Liver (tissue), 9 donors: Measurements from ENCODE around the gene FXYD2. TPM values are rescaled to one million over a fixed set of nuclear protein-coding genes. Genes with fewer than 3 reads are reported as not detected.

ENCODE experiments used
- DNase-seq: peaks from one replicate; pipeline ENCODE4 v3.0.0-alpha.2; 2017; ENCODE audit warnings: low spot score
- H3K27ac ChIP-seq, 2 donors: one replicate each; pipeline ENCODE4 v1.7.0; 2013; ENCODE audit warnings: inconsistent platforms in 2 of 2, low read length in 2 of 2, control low read depth in 1 of 2, low read depth in 1 of 2, mild to moderate bottlenecking in 1 of 2
- H3K27me3 ChIP-seq, 4 donors: one replicate each; pipeline versions ENCODE4 v1.6.1 to v1.7.0; 2013; ENCODE audit warnings: low read length in 3 of 4, inconsistent platforms in 1 of 4, mild to moderate bottlenecking in 1 of 4, moderate library complexity in 1 of 4; ENCODE audit not compliant: control insufficient read depth in 4 of 4, insufficient read depth in 4 of 4
- H3K36me3 ChIP-seq, 4 donors: one replicate each; pipeline versions ENCODE4 v1.6.1 to v1.7.0; 2013; ENCODE audit warnings: low read length in 3 of 4, mild to moderate bottlenecking in 3 of 4, low read depth in 1 of 4, moderate library complexity in 1 of 4; ENCODE audit not compliant: control insufficient read depth in 4 of 4, insufficient read depth in 3 of 4
- H3K4me1 ChIP-seq, 4 donors: one replicate each; pipeline versions ENCODE4 v1.6.1 to v1.7.0; 2013; ENCODE audit warnings: low read length in 3 of 4, mild to moderate bottlenecking in 3 of 4, moderate library complexity in 1 of 4; ENCODE audit not compliant: control insufficient read depth in 4 of 4, insufficient read depth in 4 of 4
- H3K4me3 ChIP-seq, 3 donors: one replicate each; pipeline versions ENCODE4 v1.6.1 to v1.7.0; 2013; ENCODE audit warnings: low read length in 3 of 3, control low read depth in 1 of 3, low read depth in 1 of 3, mild to moderate bottlenecking in 1 of 3
- H3K9ac ChIP-seq, 2 donors: one replicate each; pipeline ENCODE4 v1.7.0; 2013; ENCODE audit warnings: low read length in 2 of 2, mild to moderate bottlenecking in 2 of 2, moderate library complexity in 2 of 2, control low read depth in 1 of 2, low read depth in 1 of 2
- H3K9me3 ChIP-seq, 4 donors: one replicate each; pipeline versions ENCODE4 v1.6.1 to v1.7.0; 2013; ENCODE audit warnings: low read length in 3 of 4; ENCODE audit not compliant: control insufficient read depth in 4 of 4
- CTCF ChIP-seq: fragments of 150-350 bp; IDR thresholded peaks from 2 replicates; pipeline ENCODE4 v1.5.1; 2017; ENCODE audit warnings: improper control_type of control experiment, low read depth, low read length; ENCODE audit not compliant: missing input control
- GABPA ChIP-seq, 2 donors: IDR thresholded peaks in 1 of 2; conservative IDR thresholded peaks in 1 of 2; 2 replicates each; pipeline ENCODE4 v1.6.1; 2016; ENCODE audit warnings: antibody characterized with exemption in 2 of 2, mild to moderate bottlenecking in 1 of 2, moderate library complexity in 1 of 2
- HNF4G ChIP-seq: IDR thresholded peaks from 2 replicates; pipeline ENCODE4 v1.6.1; 2016; ENCODE audit warnings: antibody characterized with exemption
- JUND ChIP-seq, 2 donors: IDR thresholded peaks; 2 replicates each; pipeline ENCODE4 v1.6.1; 2016; ENCODE audit warnings: antibody characterized with exemption in 2 of 2
- REST ChIP-seq: IDR thresholded peaks from 2 replicates; pipeline ENCODE4 v1.6.1; 2016; ENCODE audit warnings: antibody characterized with exemption, mild to moderate bottlenecking
- TAF1 ChIP-seq: conservative IDR thresholded peaks from 2 replicates; pipeline ENCODE4 v1.6.1; 2016; ENCODE audit warnings: antibody characterized with exemption, mild to moderate bottlenecking
- ZBTB33 ChIP-seq: IDR thresholded peaks from 2 replicates; pipeline ENCODE4 v1.6.1; 2016; ENCODE audit warnings: antibody characterized with exemption
- WGBS: extraction: QIAGEN DNeasy Blood & Tissue Kit; methylation state at CpG from one replicate; pipeline ENCODE4 v1.1.7; 2013; 5-methylcytosine and 5-hydroxymethylcytosine counted together
- polyA plus RNA-seq, 2 donors: library from polyadenylated mRNA; stranded (reverse) in 1 of 2; unstranded in 1 of 2; fragments of 200-250 nt in 1 of 2; fragments of >200 nt in 1 of 2; fragmentation: Nextera tagmentation in 1 of 2; extraction: Ambion mirVana in 1 of 2; gene quantifications; one replicate each; pipeline versions ENCODE4 v1.2.1 to v1.2.3, GENCODE V29; 2013 to 2015
- total RNA-seq, 2 donors: library from RNA; depleted of rRNA; stranded (reverse); fragments of >200 nt; gene quantifications; one replicate each; pipeline ENCODE4 v1.2.3, GENCODE V29; 2014
- donor health status: healthy.
- donor health status: healthy.
- donor health status: healthy.
- donor health status: healthy.
- donor health status: healthy.

Gene FXYD2
- total and polyA plus RNA-seq, 4 donors = 20.2 to 105 (median 41.8) TPM

GRCh38 chr11:117859488-117860112 lies 35.1 kb upstream of the FXYD2 start:
- DNase-seq = no peak
- no peak overlapping the region for H3K4me3 ChIP-seq
- TF ChIP-seq REST (no peak), CTCF (no peak), ZBTB33 (no peak), JUND (IDR thresholded peaks at IDR 0.05) (no peak), HNF4G (no peak), TAF1 (no peak), GABPA (IDR thresholded peaks at IDR 0.05 in 1 of 2, conservative IDR thresholded peaks at IDR 0.05 in 1 of 2) (no peak)

GRCh38 chr11:117859061-117859460 lies 34.5 kb upstream of the FXYD2 start:
- DNase-seq = no peak
- no peaks in the 10 kb centered on the region for H3K9me3 ChIP-seq
- no peak for TF ChIP-seq CTCF
- peaks cover 0 to 5% (median 0%) of the 10 kb centered on the region in 4 donors for H3K4me1 ChIP-seq
- H3K36me3 ChIP-seq = no peaks in the 10 kb centered on the region
- WGBS = 80% methylated on average over 10 of the region's 10 CpGs
- no peaks in the 10 kb centered on the region for H3K27me3 ChIP-seq
- H3K27ac ChIP-seq = no peak overlapping the region
- H3K4me3 ChIP-seq = no peak overlapping the region
- H3K9ac ChIP-seq = no peak overlapping the region

More at GRCh38 chr11:117859488-117860112, 35.1 kb upstream of the FXYD2 start:
- H3K36me3 ChIP-seq = no peaks in the 10 kb centered on the region
- no peak overlapping the region for H3K27ac ChIP-seq
- no peak overlapping the region for H3K9ac ChIP-seq
- WGBS = 79% methylated on average over 9 of the region's 9 CpGs
- no peaks in the 10 kb centered on the region for H3K27me3 ChIP-seq
- H3K9me3 ChIP-seq = no peaks in the 10 kb centered on the region
- H3K4me1 ChIP-seq = peaks cover 0 to 5% (median 0%) of the 10 kb centered on the region in 4 donors
